C1 segment of cervical spinal cord (tissue), 14 donors: Measurements from ENCODE around the gene LDAF1.
A peak's percentile ranks its signal among the peaks of the same experiment; 100 is the strongest.
"Not testable (repeated sequence)": the region's sequence is repeated elsewhere in the genome, so short reads cannot be mapped to it uniquely, and the experiment has no call there.

Source experiments
- DNase-seq, 14 donors: peaks; one replicate each; lab custom pipeline; 2025; lab: John Stamatoyannopoulos, UW

LDAF1 gene

DNA sequence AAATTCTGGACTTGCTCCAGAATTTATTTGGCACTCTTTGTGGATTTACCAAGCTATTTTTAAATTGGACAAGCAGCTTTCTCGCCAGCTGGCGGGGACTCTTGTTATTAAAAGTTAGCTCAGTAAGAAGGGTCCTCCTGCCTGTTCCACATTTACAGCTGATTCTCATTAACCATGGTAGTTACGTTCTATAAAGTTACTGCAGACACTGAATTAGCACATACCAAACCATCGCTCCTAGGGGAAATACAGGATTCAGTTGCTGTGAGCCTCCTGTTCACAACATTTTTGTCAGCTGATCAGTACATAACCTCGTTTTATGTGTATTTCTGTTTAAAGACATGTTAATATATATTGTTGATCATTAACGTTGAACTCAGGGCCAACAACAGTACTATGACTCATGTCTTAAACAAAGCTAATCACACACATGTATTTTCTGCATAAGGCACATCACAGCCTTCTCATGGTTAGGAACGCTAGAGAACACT, 4.2 kb downstream of the LDAF1 start:
- peak in 1 of 14 donors; percentile 84 for DNase-seq

DNA sequence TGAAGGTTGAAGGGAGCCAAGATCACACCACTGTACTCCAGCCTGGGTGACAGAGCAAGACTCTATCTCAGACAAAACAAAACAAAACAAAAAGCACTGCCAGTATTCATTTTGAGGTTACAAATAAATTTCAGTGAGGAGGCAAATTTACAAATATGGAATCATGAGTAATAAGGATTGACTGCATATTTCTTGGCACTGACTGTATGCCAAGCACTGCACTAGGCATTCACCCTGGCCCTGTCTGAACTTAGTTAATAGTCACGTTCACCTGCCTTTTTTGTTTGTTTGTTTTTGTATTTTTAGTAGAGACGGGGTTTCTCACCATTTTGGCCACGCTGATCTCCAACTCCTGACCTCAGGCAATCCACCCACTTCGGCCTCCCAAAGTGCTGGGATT, 5.1 kb downstream of the LDAF1 start:
- DNase-seq, result no peak

DNA sequence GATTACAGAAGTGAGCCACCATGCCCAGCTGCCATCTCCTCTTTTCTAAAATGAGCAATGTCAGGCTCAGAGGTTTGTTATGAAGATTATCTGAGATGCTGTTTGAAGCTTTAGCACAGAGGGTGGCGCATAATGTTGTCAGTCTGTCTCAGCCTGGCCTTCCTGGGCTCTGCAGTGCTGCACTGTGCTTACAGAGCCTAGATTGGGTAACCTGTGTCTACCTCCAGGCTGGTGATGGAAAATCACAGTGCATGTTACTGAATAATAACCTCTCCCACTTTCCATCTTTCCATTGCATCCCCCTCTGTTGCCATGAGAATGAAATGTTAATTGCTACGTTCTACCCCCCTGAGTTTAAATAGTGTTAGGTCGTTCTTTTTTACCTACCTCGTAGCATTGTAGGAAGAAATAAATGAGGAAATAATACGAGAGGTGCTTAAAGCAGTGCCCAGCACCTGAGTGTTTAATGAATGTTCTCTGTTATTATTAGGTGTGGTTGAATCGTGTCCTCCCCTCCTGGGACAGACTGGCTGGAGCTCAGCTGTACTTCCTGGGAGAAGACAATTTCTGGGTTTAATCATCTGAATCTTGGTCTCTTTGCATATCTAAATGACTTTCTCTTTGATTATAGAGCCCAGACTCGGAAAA, 6.2 kb downstream of the LDAF1 start:
- no peak for DNase-seq

DNA sequence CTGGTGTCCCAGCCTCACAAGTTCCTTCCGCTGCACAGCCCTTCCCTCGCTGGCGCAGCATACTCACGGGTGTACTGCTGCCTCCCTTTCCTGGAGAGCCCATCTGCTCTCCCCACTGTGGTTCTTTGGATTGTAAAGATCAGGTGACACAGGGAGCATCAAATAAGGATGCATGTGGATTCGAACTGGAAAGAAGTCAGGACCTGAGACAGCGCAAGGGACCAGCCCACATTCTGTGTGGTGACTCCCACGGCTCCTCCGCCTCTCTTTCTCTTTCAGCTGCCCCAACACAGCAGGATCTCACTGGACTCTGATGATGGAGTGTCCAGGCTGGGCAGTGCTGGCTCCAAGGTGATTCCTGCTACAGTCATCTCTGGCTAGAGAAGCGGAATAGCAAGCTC, 8.1 kb downstream of the LDAF1 start:
- peak in 2 of 14 donors; percentile 13 to 96 for DNase-seq

DNA sequence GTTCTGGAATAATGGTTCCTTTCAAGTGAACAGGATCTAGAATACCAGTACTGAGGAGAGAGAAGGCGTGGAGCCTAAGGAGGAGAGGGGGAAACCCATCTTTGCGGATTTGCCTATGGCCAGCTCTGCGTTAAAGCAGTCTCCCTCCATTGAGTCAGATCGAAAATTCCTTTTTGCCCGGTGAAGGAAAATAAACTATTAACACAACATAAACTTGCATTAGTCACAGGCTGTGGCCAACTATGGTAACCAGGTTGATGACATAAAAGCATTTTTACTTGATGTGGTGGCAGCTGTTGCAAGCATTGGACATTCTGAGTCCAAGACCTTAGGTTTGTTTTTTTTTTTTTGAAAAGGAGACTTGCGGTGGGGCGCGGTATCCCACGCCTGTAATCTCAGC, 8.9 kb downstream of the LDAF1 start:
- DNase-seq, result no peak

DNA sequence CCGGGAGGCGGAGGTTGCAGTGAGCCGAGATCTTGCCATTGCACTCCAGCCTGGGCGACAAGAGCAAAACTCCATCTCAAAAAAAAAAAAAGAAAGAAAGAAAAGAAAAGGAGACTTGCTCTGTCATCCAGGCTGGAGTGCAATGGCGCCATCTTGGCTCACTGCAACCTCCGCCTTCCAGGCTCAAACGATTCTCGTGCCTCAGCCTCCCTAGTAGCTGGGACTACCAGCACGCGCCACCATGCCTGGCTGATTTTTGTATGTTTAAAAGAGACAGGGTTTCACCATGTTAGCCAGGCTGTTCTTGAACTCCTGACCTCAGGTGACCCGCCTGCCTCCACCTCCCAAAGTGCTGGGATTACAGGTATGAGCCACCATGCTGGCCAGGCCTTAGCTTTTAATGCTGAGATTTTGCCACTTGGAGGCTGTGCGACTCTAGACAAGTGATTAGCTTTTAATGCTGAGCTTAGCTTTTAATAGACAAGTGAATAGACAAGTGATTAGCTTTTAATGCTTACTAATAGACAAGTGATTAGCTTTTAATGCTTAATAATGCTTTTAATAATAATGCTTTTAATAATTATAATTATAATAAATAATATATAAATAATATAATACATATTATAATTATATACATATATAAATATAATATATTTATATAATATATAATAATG, 9.6 kb downstream of the LDAF1 start:
- DNase-seq, result no peak

DNA sequence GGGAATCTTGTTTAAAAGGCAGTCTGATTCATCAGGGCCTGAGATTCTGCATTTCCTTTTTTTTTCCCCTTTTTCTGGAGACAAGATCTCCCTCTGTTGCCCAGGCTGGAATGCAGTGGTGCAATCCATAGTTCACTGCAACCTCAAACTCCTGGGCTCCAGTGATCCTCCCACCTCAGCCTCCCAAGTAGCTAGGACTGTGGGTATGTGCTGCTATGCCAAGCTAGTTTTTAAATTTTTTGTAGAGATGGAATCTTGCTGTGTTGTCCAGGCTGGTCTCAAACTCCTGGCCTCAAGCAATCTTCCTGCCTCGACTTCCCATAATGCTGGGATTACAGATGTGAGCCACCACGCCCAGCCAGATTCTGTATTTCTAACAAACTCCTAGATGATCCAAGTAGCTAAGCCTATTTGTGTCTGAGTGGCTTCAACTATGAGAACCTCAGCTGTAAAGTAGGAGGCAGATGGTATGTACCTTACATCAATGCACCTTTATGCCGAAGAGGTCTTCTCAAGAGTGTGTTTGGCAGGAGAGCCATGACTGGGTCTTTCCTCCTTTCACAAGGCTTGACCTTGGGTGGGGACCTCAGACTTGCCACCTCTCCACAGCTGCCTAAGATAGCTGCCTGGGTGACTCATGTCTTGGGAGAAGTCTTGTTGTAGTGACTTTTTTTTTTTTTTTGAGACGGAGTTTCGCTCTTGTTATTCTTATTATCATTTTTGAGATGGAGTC, 10.9 kb downstream of the LDAF1 start:
- no peak for DNase-seq

DNA sequence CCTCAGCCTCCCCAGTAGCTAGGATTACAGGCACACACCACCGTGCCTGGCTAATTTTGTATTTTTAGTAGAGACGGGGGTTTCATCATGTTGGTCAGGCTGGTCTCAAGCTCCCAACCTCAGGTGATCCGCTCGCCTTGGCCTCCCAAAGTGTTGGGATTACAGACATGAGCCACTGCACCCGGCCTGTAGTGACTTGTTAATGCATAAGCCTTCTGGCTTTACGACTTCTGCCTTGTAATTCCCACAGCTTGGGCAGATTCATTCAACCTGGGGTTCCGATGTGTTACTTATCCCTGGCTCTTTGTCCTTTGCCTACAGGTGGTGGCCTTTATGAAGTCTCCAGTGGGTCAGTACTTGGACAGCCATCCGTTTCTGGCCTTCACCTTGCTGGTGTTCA, 11.6 kb downstream of the LDAF1 start:
- not testable (repeated sequence) for DNase-seq

DNA sequence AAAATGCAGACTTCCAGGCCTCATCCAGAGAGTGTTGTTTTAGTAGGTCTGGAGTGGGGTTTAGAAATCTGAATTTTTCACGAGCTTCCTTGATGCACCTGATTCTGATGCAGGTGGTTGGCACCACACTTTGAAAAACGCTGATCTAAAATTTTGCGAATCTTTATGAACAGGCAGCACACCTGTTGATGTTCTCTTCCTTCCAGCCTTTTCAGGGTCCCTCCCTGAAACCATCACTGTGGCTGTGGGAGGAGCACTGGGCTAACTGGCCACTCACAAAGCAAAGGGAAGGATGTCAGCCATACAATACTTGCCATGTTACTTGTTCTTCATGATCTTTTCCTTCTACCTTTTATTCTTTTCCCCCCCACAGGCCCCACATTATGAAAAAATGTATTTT, 14.2 kb downstream of the LDAF1 start:
- DNase-seq, result no peak

DNA sequence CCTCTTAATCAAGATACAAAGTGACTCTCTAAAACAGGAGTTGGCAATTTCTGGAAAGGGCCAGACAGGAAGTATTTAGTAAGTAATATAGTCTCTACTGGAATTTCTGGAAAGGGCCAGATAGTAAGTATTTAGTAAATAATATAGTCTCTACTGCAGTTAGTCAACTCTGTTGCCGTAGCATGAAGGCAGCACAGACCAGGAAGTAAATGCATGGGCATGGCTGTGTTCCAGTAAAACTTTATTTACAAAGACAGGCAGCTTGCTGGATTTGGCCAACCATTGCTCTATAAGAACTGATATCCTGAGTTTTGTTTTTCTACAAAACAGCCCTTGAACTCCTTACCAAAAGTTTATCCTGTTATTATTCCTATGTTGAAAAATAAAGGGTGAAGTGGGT, 16.9 kb downstream of the LDAF1 start:
- no peak for DNase-seq

DNA sequence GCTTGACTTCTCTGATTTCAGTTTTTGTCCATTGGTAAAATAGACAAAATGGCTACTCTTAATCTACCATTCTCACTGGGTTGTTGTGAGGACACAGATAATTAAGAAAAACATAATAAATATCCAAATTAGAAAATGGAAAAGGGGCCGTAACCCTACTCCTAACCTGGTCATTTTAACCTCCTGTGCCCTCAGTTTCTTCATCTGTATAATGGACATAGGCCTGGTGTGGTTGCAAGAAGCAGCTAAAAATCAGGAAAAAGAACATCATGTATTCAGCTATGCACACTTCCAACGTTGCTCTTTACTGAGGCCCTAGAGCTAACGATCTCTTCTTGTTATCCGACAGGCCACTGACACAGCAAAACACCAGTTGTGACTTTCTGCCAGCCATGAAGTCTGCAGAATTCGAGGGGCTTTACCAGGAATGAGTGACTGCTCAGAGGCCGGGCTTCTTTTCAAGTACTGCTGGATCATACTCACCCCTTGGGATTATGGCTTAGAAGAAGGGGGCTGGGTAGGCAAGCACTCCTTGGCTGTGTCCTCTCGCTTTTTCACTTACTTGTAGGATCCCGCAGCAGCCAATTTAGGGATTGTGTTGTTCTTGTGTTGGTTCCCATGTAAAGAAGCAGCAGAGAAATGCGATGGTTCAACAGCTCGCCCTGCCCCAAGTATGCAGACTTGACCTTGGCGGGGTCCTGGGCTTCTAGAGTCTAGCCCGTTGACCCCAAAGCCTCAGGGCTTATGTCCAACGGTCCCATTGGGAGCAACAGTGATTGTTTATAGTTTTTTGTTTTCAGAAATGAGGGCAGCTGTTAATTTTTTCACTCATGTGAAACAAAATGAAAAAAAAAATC, 20.9 kb downstream of the LDAF1 start:
- DNase-seq, result no peak

DNA sequence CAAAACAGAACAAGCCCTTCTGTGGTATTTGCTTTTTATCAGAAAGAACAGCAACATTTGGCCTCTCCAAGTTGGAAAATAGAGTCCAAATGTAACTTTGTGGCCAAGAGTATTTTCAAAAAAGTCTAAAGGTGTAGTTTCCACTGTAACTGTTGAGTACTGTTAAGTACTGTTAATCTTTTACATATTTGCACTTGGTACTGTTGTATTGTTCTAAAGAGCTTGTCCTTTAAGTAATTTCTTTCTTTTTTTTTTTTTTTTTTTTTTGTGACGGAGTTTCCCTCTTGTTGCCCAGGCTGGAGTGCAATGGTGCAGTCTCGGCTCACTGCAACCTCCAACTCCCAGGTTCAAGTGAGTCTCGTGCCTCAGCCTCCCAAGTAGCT, 21.5 kb downstream of the LDAF1 start:
- DNase-seq, result no peak

DNA sequence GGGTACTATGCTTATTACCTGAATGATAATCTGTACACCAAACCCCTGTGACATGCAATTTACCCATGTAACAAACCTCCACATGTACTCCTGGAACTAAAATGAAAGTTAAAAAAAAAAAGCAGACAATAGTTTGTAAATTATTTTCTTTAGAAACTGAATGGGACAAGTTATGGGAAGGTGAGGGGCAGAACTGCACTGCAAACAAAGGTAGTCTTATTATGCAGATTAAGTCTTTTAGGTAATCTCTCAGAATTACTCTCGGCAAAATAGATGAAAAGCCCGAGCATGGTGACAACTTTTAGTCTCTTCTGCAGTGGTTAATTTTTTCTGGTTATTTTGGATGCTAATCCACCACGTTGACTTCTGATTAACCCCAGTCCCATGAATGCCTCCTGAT, 25.5 kb downstream of the LDAF1 start:
- no peak for DNase-seq

DNA sequence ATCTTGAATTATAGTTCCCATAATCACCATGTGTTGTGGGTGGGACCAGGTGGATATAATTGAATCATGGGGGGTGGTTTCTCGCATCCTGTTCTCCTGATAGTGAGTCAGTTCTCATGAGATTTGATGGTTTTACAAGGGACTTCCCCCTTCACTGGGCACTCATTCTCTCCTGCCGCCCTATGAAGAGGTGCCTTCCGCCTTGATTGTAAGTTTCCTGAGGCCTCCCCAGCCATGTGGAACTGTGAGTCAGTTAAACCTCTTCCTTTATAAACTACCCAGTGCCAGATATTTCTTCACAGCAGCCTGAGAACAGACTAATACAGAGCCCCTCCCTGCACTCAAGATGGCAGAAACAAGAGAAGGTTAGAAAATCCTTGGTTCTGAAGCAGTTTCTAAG, 26.4 kb downstream of the LDAF1 start:
- no peak for DNase-seq

DNA sequence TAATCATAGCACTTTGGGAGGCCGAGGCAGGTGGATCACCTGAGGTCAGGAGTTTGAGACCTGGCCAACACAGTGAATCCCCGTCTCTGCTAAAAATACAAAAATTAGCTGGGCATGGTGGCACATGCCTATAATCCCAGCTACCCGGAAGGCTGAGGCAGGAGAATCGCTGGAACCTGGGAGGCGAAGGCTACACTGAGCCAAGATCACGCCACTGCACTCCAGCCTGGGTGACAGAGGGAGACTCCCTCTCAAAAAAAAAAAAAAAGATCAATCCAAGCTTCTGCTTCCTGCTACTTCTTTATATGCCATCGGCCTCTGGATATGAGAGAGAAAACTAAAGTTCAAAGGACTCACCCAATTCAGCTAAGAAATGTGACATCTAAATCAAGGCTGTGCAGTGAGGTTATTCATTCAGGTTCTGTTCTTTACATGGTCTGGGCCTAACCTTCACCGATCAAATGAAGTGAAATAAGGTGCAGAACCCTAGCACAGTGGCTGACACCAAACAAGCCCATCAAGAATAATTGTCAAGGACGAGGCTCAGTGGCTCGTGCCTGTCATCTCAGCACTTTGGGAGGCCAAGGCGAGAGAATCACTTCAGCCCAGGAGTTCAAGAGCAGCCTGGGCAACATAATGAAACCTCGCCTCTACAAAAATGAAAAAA, 27.3 kb downstream of the LDAF1 start:
- DNase-seq, result no peak

DNA sequence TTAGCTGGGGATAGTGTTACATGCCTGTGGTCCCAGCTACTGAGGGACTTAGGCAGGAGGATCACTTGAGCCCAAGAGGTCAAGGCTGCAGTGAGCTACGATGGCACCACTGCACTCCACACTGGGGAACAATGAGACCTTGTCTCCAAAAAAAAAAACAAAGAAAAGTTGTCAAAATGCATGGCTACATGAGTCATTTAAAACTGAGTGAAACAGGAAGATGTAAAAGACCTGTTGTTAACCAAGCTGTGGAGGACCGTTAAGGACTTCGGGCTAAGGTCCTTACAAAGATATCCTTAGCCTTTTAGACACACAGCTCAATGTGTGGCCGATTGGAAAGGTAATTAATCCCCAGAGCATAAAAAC, 27.8 kb downstream of the LDAF1 start:
- no peak for DNase-seq

DNA sequence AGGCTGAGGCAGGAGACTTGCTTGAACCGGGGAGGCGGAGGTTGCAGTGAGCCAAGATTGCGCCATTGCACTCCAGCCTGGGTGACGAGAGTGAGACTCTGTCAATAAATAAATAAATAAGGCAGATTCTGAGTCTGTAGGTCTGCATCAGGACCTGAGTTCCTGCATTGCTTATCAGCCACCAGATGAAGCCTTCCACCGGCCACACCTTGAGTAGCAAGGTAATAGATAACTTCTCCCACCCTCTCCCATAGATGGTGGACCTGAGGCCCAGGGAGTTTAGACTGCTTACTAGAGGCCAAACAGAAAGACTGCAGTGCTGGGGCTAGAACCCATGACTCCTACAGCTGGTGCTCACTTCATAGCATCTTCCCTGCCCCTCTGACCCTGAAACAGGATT, 30.8 kb downstream of the LDAF1 start:
- no peak for DNase-seq

DNA sequence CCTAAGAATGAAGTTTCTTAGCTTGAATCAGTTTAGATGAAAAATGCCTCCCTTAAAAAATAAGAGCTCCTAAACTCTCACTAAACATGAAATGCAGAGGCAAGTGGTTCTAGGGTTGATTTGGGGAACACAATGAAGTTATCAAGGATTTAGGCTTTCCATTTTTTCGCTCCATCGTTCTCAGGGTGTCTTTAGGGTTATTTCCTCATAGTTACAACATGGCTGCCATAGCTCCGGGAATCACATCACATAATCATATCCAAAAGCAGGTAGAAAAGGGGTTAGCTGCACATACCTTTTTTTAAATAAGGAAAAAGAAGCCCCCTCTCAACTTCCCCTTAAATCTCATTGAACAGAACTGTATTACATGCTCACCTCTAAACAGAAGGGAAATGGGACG, 31.5 kb downstream of the LDAF1 start:
- DNase-seq, result no peak

DNA sequence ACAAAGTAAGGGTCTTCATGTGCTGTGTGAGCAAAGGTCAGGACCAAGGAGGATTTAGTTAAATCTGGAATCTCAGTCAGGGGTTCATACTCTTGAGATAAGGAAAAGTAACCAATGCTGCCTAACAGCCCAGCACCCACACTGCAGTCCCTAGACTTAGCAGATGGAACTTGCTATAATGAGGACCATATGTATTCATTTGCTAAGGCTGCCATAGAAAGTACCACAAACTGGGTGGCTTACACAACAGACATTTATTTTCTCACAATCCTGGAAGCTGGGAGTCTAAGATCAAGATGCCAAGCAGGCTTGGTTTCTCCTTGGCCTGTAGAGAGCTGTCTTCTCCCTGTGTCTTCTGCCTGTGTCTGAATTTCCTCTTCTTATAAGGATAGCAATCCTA, 32.1 kb downstream of the LDAF1 start:
- no peak for DNase-seq

DNA sequence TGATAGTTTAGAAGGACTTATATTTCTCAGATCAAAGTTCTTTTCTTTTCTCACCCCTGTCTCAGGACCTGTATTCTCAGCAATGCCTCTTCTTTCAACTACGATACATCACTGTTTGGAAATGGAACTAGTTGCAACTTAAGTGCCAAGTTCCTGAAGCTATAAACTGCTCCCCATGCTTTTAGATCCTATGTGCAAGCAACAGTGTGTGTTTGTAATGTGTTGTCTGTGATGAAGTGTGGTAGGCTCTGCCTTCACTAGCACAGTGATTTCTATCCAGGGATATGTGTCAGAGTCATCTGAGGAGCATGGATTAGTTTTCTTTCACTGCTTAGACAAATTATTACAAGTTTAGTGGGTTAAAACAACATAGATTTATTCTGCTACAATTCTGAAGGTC, 34.5 kb downstream of the LDAF1 start:
- DNase-seq, result no peak

DNA sequence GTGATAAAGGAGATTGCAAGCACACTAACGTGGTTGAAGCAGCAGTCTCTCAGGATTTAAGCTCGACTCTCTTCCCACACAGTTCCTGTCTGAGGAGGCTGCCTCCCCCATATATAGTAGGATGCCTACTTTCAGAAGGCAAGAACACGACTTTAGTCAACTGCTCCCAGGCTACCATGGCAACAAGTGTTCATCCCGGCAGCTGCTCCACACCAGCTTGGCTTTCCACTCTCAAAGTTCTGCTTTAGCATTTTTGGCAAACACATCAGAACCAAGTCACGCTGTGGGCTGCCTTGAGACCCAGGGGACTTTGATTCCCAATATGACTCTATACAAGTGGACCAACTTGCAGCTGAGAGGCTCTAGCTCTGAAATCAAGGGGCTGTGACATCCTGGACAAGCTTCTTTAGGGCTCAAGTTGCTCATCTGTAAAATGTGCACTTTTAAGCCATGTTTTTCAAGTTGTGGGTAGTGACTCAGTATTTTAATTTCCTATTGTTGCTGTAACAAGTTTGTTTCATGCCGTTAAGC, 36.4 kb downstream of the LDAF1 start:
- DNase-seq, result no peak
